Neural crest cell (in vitro differentiated cells): ENCODE results near the gene CLSTN1. TPM values are rescaled to one million over a fixed set of nuclear protein-coding genes. Genes with fewer than 3 reads are reported as not detected.

Experiments
- DNase-seq: peaks from one replicate; pipeline ENCODE4 v3.0.0; 2021; ENCODE audit warnings: low read depth, mixed read lengths, low spot score
- H3K27ac Mint-ChIP-seq: one replicate; pipeline ENCODE4 v1.8.0; 2021; ENCODE audit warnings: mild to moderate bottlenecking, mixed read lengths; ENCODE audit not compliant: unreplicated experiment
- H3K27me3 Mint-ChIP-seq: 2 replicates; pipeline ENCODE4 v1.8.0; 2021; ENCODE audit warnings: low read depth, mild to moderate bottlenecking, mixed read lengths
- H3K36me3 Mint-ChIP-seq: 2 replicates; pipeline ENCODE4 v1.8.0; 2021; ENCODE audit warnings: low read depth, mild to moderate bottlenecking, mixed read lengths
- H3K4me1 Mint-ChIP-seq: 2 replicates; pipeline ENCODE4 v1.8.0; 2021; ENCODE audit warnings: mixed read lengths
- H3K4me3 Mint-ChIP-seq: one replicate; pipeline ENCODE4 v1.8.0; 2021; ENCODE audit warnings: mild to moderate bottlenecking, mixed read lengths
- H3K9me3 Mint-ChIP-seq: 2 replicates; pipeline ENCODE4 v1.8.0; 2021; ENCODE audit warnings: mixed read lengths
- total RNA-seq: library from RNA; stranded (reverse); gene quantifications from 2 replicates; pipeline ENCODE4 v1.2.1, GENCODE V29; 2021
- TF ChIP-seq, protein P1 (sequence below): fragments of 200-600 bp; sonication (generic); conservative IDR thresholded peaks from 2 replicates; pipeline ENCODE4 v1.5.0; 2021; ENCODE audit warnings: antibody characterized with exemption, mild to moderate bottlenecking

Gene CLSTN1
- total RNA-seq, 1 donor from 2014 or later = 136 TPM

DNA sequence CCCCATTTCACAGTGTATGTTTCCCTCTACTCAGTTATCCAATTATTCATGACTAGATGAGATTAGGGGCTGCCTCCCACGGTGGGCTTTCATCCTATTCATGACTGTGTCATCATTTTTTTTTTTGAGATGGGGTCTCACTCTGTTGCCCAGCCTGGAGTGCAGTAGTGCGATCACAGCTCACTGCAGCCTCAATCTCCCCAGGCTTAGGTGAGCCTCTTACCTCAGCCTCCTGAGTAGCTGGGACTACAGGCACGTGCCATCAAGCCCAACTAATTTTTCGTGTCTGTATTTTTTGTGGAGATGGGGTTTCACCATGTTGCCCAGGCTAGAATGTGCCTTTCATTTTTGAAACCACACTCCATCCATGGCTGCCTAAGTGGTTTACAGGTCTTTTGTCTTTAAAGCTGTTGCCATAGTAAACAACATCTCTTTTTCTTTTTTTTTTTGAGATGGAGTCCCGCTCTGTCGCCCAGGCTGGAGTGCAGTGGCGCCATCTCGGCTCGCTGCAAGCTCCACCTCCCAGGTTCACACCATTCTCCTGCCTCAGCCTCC lies 112.2 kb downstream of the CLSTN1 start:
- Mint-ChIP-seq H3K27ac (no peak overlapping the region), H3K9me3 (no peaks in the 10 kb centered on the region), H3K4me1 (no peaks in the 10 kb centered on the region), H3K4me3 (no peak overlapping the region), H3K36me3 (no peaks in the 10 kb centered on the region), H3K27me3 (no peaks in the 10 kb centered on the region)
- DNase-seq = no peak
- TF ChIP-seq, protein P1, sequence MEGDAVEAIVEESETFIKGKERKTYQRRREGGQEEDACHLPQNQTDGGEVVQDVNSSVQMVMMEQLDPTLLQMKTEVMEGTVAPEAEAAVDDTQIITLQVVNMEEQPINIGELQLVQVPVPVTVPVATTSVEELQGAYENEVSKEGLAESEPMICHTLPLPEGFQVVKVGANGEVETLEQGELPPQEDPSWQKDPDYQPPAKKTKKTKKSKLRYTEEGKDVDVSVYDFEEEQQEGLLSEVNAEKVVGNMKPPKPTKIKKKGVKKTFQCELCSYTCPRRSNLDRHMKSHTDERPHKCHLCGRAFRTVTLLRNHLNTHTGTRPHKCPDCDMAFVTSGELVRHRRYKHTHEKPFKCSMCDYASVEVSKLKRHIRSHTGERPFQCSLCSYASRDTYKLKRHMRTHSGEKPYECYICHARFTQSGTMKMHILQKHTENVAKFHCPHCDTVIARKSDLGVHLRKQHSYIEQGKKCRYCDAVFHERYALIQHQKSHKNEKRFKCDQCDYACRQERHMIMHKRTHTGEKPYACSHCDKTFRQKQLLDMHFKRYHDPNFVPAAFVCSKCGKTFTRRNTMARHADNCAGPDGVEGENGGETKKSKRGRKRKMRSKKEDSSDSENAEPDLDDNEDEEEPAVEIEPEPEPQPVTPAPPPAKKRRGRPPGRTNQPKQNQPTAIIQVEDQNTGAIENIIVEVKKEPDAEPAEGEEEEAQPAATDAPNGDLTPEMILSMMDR = no peak

DNA sequence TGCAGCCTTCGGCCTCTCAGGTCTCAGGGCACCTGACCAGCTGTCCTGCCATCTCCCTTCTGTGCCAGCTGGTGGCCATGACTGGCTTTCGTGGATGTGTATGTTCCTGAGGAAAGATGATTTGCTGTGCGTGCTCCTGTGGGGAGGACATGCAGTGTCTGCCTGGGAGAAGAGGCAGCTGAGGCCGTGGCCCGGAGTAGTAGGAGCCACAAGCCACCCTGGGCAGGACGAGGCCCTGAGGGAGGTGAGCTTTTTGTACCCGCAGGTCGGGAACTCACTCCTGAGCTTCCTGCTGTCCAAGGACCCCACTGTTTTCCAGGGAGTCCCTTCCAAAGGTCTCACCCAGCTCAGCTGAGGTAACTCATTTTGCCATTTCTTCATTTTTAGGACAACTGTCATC lies 113.7 kb downstream of the CLSTN1 start:
- Mint-ChIP-seq H3K4me1 (no peaks in the 10 kb centered on the region), H3K27ac (no peak overlapping the region), H3K9me3 (no peaks in the 10 kb centered on the region), H3K36me3 (no peaks in the 10 kb centered on the region), H3K27me3 (no peaks in the 10 kb centered on the region), H3K4me3 (no peak overlapping the region)
- TF ChIP-seq, protein P1 = no peak
- no peak for DNase-seq

DNA sequence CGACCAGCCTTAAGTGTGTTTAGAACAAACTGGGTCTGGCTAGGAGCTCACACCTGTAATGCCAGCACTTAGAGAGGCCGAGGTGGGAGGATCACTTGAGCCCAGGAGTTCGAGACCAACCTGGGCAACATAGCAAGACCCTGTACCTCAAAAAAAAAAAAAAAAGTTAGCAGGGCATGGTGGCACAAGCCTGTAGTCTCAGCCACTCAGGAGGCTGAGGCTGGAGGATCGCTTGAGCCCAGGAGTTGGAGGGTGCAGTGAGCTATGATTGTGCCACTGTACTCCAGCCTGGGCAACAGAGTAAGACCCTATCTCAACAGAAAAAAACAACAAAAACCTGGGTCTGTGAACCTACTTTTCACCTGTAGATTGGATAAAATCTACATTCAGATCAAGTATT lies 117.6 kb downstream of the CLSTN1 start:
- H3K27ac Mint-ChIP-seq = no peak overlapping the region
- H3K9me3 Mint-ChIP-seq = peaks cover 6% of the 10 kb centered on the region
- DNase-seq = no peak
- TF ChIP-seq, protein P1 = no peak
- H3K27me3 Mint-ChIP-seq = no peaks in the 10 kb centered on the region
- H3K4me1 Mint-ChIP-seq = no peaks in the 10 kb centered on the region
- no peaks in the 10 kb centered on the region for H3K36me3 Mint-ChIP-seq
- H3K4me3 Mint-ChIP-seq = no peak overlapping the region

DNA sequence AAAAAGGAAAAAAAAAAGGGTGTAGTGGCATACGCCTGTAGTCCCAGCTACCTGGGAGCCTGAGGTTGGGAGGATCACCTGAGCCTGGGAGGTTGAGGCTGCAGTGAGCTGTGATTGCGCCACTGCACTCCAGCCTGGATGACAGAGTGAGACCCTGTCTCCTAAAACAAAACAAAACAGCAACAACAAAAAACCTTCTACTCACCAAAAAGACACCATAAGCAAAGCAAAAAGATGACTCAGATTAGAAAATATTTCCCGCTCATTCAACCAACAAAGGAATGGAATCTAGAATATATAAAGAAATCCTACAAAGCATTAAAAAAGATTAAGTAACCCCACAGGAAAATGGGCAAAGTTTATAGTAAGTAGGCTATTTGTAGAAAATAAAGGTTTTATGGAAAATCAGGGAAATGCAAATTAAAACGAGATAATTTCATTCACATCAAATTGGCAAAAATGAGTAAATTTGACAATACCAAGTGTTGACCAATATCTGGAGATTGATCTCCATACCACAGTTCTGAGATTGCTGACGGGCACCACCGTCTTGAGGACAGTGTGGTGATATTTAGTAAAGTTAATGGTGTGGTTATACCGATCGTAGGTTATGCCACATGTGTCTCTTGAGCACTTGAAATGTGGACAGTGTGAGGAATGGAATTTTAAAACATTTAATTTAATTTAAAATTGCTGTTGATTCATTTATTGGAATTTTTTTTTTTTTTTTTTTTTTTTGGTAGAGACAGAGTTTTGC lies 118.2 kb downstream of the CLSTN1 start:
- no peak for DNase-seq
- Mint-ChIP-seq H3K4me3 (no peak overlapping the region), H3K36me3 (no peaks in the 10 kb centered on the region), H3K9me3 (peaks cover 6% of the 10 kb centered on the region), H3K27ac (no peak overlapping the region), H3K4me1 (no peaks in the 10 kb centered on the region), H3K27me3 (peaks cover 5% of the 10 kb centered on the region)
- TF ChIP-seq, protein P1 = no peak

DNA sequence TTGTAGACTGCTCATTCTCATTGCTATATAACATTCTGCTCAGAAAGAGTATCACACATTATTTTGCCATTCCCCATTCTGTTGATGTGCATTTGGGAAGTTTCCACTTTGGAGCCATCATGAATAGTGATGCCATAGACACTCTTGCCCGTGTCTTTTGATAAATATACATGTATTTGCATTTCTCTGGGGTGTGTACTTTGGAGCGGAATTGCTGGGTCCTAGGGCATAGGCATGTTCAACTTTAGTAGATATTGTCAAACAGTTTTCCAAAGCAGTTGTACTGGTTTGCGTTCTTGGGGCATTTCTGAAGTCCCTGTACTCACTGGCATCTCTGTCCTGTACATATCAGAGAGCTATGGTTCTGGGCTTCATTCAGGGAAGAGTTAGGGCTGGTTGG lies 120.1 kb downstream of the CLSTN1 start:
- TF ChIP-seq, protein P1 = no peak
- Mint-ChIP-seq H3K4me1 (no peaks in the 10 kb centered on the region), H3K36me3 (no peaks in the 10 kb centered on the region), H3K27ac (no peak overlapping the region), H3K9me3 (peaks cover 6% of the 10 kb centered on the region), H3K27me3 (peaks cover 5% of the 10 kb centered on the region), H3K4me3 (no peak overlapping the region)
- DNase-seq = no peak
